Activated T-helper 9 cell treated with anti-CD3 and anti-CD28 coated beads, Interleukin-2, amount 50 U/mL, for 16 hours (primary cell): ENCODE data around the gene CCDC47.

Experiments used
- DNase-seq: peaks from one replicate; pipeline ENCODE4 v3.0.0-alpha.2; 2020; ENCODE audit warnings: low read depth

The CCDC47 gene

DNA sequence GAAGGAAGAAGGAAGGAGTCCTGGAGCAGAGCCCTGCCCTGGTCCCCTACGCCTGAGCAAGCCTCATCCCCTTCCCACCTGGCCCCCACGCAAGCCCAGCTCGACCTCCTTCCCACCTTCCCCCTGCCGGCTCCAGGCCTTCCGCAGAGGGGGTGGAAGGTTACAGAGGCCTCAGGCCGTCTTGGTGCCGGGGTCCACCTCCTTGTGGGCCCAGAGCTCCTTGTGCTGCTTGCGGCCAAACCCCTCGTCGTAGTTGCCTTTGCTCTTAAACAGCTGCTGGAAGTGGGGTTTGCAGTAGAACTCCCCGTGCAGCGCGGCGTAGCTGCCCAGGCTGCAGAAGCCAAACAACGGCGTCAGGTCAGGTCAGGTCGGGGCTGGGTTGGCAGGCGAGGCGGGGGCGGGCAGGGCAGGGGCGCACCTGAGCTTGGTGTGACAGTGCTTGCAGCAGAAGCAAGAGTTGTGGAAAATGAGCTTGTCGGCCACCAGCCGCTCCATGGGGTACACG is 75.0 kb downstream of the CCDC47 start:
- DNase-seq: no peak

DNA sequence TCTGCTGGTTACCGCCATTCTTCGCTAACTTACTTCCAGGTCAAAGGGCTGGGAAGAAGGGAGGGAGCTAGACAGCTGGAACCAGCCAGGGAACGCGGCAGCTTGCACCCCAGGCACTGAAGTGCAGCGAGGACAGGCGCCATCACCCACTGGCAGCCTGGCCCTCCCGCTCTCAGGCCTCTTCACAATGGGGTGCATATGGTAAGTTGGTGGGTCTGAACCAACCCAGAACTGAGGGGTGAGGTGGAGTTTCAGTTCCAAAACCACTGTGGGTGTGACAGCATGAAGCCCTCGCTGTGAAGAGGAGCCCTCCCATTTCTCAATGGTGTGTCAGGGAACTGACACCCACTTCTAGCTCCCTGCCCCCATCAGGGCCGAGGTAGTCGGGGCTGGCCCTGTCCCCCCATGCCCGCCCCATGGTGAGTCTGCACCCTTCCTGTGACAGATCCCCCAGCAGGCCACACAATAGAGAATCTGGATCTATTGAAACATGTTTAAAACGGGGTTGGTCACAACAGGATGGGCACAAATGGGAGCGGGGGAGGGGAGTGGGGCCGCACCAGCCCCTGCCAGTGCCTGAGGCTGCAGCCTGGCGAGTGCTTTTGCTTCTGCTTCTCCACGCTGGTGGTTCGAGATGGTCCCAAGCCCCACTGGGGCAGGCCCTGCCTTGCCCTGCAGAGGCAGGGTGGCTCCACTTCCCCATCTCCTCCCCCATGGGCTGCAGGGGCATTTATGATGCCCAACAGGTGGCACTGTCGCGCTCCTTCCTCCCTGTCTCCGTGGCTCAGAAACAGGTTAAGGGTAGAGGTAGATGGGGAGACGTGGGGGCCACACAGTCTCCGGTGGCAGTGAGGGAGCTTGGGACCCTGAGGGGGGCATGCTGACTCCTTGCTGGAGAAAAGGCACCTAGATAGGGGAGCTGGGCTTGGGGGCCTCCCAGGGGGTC is 75.8 kb downstream of the CCDC47 start:
- DNase-seq: peak; percentile 64

DNA sequence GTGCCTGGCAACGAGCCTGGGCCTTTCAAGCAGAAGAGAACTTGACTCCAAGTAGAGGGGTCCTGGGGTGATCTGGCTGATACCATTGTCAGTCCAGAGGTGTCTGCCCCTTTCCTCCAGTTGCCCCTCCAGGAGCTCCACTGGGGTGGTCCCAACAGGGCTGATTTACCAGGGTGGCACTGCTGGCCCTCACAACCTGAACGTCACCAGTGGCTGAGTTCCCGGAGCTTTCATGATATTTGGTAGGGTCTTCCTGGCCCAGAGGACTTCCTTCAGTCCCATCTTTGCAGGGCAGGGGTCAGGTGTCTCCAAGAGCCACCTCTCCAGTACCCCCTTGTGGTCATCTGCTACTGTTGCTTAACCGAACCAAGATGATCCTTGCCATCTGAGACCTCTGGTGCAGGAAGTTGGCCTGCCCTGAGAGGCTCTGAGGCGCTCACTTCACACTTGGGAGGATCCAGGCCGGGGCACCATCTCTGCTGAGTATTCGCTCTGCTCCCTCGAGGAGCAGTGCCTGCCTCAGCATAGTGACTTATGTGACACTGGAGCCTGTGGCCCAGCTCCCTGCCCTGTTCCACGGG is 76.9 kb downstream of the CCDC47 start:
- no peak for DNase-seq

DNA sequence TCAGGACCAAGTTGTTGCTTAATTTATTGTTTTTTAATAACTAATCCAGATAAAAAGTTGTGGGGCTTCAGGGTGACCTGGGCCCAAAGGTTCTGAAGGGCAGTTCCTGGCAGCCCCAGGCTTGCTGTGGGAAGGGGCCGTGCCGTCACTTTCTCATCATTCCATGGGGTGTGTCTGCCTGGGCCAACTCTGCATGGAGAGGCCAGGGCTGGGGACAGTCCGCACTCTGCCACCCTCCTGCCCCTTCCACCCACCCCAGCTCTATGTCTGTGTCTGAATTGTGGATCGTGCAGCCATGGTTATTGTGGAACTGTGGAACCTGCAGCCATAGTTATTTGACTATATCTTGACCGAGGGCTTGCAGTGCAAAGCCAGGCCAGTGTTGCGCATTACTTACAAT is 77.5 kb downstream of the CCDC47 start:
- no peak for DNase-seq
